HG02884 (cell line): Measurements from ENCODE around the gene TICRR.
A peak's percentile ranks its signal among the peaks of the same experiment; 100 is the strongest.
"Not testable (repeated sequence)": the region's sequence is repeated elsewhere in the genome, so short reads cannot be mapped to it uniquely, and the experiment has no call there.

Source experiments
- ATAC-seq: cut with Tn5 transposase; IDR thresholded peaks from one replicate; pipeline ENCODE4 v1.9.1; 2021; ENCODE audit warnings: mild to moderate bottlenecking, moderate library complexity; ENCODE audit not compliant: unreplicated experiment

Gene TICRR

DNA sequence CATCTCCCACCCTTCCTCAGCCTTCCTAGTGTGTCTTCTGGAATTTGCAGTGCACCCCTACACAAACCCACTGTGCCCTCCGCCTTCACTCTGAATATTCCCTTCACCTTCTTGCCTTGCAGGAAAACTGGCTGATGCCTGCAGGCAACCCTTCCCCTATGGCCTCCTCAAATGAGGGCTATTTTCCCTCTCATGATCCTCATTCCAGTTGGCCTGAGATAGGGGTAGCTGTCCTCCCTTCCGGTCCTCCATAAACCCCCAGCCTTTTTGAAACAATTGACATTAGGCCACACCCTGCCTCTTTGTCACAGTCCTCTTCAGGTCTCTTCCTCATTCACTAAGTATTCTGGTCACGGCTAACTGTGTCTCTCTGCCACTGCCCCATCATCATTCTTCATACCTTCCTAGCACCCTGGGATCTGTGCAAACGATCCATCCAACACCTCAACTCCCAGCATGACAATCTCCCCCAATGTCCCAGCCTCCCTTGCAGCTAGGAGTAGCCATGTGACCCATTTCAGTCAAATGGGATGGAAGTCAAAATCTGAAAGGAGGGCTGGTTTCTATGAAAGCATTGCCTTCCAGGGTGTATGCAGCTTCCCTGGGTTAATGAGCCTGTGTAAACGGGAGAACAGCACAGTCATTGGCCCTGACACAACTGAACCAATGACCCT, 8.5 kb upstream of the TICRR start:
- ATAC-seq = no peak

DNA sequence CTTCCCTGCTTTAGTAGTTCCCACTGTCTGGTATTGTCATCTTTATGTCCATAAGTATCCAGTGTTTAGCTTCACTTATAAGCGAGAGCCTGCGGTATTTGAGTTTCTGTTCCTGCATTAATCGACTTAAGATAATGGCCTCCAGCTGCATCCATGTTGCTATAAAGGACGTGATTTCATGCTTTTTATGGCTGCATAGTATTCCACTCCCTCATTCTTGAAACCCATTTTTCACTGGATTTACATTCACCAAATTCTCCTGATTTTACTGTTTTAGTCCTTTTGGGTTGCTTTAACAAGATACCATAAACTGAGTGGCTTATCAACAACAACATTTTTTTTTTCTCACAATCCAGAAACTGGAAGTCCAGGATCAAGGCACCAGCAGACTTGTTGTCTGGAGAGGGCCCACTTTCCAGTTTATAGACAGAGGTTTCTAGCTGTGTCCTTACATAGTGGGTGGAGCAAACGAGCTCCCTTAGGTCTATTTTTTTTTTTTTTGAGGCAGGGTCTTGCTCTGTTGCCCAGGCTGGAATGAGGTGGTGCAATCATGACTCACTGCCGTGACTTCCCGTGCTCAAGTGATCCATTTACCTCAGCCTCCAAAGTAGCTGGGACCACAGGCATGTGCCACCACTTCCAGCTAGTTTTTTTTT, 6.1 kb upstream of the TICRR start:
- ATAC-seq = no peak

- peak; percentile 12 for ATAC-seq
These were observed 567 bp downstream of the TICRR start for GRCh38 chr15:89575656-89576416.

GRCh38 chr15:89576417-89576773, 1.1 kb downstream of the TICRR start:
- ATAC-seq = no peak

DNA sequence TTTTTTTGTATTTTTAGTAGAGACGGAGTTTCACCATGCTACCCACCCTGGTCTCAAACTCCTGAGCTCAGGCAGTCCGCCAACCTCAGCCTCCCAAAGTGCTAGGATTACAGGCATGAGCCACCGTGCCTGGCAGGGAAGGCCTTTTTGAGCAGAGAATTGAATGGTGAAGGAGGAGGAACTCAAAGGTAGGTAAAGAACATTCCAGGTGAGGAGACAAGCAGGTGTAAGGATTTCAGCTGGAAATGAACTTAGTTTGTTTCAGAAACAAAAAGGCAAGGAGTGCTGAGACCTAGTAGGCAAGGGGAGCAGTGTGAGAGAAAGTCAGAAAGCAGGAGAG, 2.5 kb downstream of the TICRR start:
- ATAC-seq = no peak

DNA sequence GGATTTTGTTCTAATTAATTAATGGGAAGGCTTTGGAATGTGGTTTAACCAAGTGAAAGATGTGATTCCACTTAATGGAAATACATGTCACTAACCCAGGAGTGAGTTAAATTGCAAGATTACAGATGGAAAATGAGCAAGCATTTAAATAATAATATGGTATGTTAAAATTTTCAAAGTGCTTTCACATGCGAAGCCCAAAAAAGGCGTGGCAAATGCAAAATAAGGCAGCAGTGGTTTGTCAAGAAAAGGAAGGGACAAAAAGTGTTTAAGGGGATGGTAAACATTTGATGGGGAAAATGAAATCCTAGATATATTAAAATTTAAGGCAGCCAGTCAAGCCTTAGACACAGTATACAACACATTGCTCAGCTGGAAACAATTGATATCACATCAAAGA, 2.9 kb downstream of the TICRR start:
- no peak for ATAC-seq

GRCh38 chr15:89580747-89581146, 5.5 kb downstream of the TICRR start:
- not testable (repeated sequence) for ATAC-seq

DNA sequence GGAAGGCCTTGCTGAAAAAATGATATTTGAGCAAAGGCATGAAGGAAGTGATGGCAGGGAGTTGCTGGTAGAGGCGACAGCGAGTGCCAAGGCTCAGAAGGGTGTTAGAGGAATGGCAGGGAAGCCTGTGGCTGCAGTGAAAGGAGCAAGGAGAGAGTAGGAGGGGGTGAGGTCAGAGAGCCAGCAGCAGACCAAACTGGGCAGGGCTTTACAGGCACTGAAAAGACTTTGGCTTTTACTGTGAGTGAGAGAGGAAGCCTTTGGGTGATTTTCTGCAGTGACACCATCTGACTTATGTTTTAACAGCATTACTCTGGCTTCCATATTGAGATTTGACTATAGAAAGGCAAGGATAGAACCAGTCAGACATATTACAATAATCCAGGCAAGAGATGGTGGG, 11.4 kb downstream of the TICRR start:
- ATAC-seq = no peak

DNA sequence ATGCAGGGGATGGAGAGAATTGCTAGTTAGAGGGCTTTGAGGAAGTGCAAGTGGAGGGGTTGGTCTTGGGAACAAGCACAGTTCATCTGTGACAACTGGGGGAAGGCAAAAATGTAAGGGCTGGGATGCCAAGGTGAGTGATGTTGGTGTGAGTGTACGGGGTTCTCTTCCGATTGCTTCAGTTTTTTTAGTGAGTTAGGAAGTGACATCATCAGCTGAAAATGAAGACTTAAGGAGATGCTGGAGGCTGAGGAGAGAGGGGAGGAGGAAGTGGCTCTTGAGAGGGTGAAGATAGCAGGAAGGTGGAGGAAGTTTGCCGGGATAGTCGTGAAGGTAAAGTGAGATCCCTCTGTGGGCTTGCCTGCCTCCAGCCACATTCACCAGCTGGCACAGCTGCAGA, 12.7 kb downstream of the TICRR start:
- no peak for ATAC-seq

- ATAC-seq = no peak
These were observed 16.6 kb downstream of the TICRR start for GRCh38 chr15:89591834-89592233.

GRCh38 chr15:89593018-89593417, 17.7 kb downstream of the TICRR start:
- ATAC-seq = no peak

DNA sequence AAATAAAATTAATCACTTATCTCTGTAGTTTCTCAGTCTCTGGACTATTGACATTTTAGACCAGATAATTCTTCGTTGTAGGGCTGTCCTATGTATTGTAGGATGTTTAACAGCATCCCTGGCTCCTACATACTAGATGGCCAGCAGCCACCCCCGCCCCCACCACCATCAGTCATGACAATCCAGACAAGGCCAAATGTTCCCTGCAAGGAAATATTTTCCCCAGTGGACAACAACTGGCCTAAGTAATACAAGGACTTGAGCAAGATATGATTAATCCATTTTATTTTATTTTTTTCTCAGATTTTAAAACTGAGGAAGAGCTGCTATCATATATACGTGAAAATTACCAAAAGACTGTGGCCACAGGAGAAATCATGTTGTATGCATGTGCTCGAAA, 23.8 kb downstream of the TICRR start:
- ATAC-seq = no peak

DNA sequence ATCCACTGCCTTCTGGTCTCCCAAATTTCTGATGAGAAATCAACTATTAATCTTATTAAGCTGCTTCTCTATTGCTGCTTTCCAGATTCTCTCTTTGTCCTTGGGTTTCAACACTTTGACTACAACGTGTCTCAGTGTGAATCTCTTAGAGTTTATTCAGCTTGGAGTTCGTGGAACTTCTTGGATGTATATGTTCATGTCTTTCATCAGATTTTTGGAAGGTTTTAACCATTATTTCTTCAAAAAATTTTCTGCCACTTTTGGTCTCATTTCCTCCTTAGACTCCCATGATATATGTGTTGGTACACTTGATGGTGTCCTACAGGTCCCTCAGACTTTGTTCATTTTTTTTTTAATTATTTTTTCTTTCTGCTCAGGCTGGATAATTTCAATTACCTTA, 36.0 kb downstream of the TICRR start:
- no peak for ATAC-seq

DNA sequence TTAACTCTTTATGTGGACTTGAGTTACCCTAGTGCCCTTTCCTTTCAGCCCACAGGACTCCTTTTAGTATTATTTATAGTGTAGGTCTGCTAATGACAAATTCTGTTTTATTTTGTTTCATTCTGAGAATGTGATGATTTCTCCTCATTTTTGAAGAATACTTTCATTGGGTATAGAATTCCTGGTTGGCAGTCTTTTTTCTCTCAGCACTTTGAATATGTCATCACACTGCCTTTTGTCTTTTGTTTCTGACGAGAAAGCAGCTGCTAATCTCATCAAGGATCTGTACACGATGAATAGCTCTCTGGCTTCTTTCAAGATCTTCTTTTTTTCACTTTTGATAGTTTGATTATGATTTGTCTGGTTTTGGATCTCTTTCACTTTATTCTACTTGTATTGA, 37.8 kb downstream of the TICRR start:
- no peak for ATAC-seq

- no peak for ATAC-seq
These were observed 38.9 kb downstream of the TICRR start for GRCh38 chr15:89614164-89614563.

DNA sequence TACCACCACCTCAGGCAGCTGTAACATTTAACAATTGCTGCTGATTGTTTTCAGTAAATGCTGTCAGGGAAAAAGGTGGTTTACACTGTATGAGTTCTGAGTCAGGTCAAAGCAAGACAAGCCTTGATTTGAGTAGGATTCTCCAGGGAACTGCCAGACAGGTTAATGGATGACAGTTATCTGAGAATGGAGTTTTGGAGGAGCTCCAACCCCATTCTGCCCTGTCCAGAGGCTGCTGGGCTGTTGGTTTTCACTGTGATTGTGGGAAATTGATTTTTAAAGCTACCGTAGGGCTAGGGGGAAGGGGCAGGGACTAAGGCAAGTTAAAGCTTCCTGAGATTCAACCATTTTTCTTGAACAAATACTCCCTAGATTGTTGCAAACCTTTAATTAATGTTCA, 39.9 kb downstream of the TICRR start:
- ATAC-seq = no peak

DNA sequence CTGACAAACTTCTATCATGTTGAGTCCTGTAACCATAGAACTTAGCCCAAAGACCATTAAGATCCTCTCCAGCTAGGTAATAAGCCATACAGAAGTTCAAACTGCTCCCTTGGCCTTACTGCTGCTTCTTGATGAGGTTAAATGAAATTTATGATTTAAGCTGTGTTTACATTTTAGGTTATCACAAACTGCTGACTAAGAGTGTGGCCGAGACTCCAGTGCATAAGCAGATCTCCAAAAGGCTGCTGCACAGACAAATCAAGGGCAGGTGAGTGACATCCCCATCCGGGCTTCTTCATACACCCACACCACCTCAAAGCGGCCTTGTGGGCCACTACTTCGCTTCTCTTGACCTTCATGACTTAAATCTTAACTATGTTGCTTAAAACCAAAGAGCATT, 41.0 kb downstream of the TICRR start:
- no peak for ATAC-seq

DNA sequence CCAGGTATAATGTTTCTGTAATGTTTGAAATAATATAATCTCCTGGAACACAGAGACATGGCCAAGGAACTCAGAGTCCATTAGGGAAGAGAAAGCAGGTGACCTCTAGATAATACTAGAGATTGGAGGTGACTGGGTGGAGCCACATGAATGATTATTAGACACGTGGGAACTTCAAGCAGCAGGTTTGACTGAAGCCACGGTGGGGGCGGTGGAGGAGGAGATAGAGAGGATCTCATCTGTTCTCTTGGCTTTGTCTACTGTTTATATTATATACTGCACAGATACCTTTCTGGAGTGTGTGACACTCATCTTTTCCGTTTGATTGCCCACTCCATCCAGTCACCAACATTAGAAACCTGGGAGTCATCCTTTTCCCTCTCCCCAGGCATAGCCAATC, 46.3 kb downstream of the TICRR start:
- ATAC-seq = no peak

GRCh38 chr15:89623165-89623564, 47.9 kb downstream of the TICRR start:
- ATAC-seq = no peak

- ATAC-seq = no peak
These were observed 50.4 kb downstream of the TICRR start for GRCh38 chr15:89625716-89626115.

- no peak for ATAC-seq
These were observed 52.1 kb downstream of the TICRR start for GRCh38 chr15:89627256-89627970.

- no peak for ATAC-seq
These were observed 53.0 kb downstream of the TICRR start for GRCh38 chr15:89628301-89628700.
